8988T (cell line): ENCODE measurements around the gene ATXN10.
"Not testable (repeated sequence)": the region's sequence is repeated elsewhere in the genome, so short reads cannot be mapped to it uniquely, and the experiment has no call there.

Experiments
- DNase-seq: peaks from one replicate; pipeline ENCODE4 v3.0.0; 2011

Gene ATXN10, protein sequence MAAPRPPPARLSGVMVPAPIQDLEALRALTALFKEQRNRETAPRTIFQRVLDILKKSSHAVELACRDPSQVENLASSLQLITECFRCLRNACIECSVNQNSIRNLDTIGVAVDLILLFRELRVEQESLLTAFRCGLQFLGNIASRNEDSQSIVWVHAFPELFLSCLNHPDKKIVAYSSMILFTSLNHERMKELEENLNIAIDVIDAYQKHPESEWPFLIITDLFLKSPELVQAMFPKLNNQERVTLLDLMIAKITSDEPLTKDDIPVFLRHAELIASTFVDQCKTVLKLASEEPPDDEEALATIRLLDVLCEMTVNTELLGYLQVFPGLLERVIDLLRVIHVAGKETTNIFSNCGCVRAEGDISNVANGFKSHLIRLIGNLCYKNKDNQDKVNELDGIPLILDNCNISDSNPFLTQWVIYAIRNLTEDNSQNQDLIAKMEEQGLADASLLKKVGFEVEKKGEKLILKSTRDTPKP

DNA sequence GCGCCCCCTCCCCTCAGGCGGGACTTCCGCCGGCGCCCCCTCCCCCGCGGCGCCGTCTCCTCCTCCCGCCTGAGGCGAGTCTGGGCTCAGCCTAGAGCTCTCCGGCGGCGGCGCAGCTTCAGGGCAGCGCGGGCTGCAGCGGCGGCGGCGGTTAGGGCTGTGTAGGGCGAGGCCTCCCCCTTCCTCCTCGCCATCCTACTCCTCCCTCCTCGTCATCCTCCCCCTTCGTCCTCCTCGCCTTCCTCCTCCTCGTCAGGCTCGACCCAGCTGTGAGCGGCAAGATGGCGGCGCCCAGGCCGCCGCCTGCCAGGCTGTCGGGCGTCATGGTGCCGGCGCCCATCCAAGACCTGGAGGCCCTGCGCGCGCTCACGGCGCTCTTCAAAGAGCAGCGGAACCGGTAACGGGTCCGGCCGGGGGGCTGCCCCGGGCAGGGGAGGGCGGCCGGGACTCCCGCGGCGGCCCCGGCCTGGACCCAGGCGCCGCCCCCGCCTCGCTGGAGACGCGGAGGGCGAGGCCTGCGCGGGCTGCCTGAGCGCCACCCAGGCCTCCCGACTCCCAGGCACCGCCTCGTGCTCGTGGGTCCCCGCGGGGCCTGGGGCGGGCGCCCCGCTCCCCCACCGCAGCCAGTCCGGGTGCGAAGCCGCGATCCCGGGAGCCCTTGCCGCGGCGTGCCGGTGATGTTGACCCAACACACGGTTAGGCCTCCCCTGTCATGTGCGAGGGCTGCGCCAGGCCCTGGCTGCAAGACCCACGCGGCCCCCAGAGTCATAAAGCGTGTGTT lies at the start of gene ATXN10:
TSS of gene ATXN10 (plus strand) at position 52 of the 781 bp plus-strand sequence. CDS start at position 282, 230 bp downstream.
- peak; percentile 43 for DNase-seq

DNA sequence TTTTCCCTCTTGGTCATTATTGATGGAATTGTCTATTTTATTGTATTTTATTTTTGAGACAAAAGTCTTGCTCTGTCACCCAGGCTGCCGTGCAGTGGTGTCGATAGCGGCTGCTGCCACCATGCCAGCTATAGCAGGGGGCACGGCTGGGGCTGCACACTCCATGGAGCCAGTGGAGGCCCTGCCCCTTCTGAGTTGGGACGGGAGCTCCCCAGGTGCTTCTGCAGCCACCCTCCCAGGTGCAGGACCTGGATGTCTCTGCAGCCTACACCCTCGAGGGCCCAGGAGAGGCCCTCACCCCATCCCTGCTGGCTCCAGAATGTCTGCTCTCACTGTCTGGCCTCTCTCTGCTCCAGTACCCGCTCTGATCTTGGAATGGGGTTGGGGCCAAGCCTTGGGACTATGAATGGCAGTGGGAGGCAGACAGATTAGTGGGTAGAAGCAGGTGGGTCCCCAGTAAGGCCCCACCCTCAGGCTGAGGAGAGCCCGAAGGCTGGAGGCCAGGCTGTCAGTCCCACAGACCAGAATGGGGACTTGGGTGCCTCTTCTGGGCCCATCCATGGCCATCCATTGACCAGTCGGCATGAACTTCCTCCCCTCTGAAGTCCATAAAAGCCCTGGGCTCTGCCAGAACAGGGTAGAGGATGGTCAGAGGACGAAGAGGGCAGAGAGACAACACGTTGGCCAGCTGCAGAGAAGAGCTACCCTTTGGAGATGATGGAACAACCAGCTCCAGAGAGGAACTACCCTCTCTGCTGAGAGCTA lies 49.6 kb upstream of the ATXN10 start:
- DNase-seq, result no peak

DNA sequence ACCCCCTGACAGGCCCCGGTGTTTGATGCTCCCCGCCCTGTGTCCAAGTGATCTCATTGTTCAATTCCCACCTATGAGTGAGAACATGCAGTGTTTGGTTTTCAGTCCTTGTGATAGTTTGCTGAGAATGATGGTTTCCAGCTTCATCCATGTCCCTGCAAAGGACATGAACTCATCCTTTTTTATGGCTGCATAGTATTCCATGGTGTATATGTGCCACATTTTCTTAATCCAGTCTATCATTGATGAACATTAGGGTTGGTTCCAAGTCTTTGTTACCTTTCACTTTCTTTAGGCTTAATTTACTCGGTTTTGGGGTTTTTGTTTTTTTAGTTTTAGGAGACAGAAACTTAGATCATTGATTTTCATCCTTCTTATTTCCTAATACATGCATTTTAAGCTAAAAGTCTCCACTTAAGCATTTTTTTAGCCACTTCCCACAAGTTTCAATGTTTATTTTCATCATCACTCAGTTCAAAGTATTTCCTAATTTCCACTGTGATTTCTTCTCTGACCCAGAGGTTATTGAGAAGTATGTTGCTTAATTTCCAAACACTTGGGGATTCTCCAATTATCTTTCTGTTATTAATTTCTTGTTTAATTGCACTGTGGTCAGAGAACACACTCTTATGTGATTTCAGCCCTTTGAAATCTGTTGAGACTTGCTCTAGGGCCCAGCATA lies 48.0 kb upstream of the ATXN10 start:
- DNase-seq, result not testable (repeated sequence)

DNA sequence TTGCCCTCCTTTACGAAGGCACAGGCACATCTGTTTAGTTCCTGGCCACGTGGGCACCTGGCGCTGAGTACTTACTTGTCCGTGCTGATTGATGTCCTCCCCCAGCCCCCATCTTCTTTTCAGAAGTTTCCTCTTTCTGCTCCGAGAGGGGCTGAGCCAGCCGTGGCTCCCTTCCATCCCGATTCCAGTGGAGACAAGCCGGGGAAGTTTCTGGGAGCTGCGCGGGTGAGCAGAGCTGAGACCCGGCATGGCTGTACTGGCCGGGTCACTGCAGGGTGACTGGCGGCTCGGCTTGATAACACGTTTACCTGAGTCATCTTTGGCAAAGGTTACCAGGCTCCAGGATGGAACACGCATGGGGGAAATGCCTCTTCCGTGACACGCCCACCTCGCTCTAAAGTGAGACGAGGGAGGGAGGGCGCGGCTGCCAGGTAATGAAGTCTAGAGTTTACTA lies 45.4 kb upstream of the ATXN10 start:
- no peak for DNase-seq

DNA sequence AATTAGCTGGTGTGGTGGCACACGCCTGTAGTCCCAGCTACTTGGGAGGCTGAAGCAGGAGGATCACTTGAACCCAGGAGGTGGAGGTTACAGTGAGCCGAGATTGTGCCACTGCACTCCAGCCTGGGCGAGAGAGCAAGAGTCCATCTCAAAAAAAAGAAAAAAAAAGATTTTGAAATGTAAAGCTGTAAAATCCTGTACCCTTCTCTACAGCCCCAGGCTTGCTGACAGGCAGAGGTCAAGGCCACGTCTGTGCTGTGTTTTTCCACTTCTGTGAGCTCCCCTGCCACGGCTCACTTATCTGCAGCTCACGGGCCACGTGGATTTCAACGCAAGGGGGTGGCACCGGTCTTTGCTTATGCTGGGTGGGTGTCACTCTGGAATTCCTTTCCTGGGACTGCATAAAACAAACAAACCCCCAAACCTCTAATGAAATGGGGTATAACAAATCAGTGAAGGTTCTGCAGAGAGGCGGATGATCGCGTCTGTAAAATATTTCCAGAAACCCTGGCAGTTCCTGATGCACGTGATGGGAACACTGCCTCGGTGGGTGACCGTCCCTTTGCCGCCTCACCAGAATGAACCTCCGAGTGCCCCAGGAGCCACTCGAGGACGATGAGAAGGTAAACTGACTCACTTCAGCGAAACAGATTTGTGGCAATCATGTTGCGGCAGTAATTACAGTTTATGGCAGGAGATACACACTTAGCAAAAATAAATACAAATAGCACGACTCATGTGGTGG lies 44.0 kb upstream of the ATXN10 start:
- DNase-seq, result no peak

DNA sequence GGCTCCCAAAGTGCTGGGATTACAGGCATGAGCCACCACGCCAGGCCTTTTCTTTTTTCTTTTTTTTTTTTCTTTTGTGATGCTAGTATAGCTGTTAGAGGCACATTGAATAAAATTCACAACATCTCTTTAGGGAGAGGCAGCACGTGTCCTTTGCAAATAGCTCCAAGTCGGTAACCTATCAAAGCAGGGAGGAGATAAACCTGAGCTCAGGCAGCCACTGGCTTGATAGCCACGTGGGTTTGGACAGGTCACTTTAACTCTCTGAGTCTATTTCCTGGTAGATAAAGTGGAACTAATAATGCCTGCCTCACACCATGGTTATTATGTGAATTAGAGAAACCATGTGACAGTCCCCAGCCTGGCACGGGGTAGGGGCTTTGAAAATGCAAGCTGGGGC lies 43.1 kb upstream of the ATXN10 start:
- no peak for DNase-seq

DNA sequence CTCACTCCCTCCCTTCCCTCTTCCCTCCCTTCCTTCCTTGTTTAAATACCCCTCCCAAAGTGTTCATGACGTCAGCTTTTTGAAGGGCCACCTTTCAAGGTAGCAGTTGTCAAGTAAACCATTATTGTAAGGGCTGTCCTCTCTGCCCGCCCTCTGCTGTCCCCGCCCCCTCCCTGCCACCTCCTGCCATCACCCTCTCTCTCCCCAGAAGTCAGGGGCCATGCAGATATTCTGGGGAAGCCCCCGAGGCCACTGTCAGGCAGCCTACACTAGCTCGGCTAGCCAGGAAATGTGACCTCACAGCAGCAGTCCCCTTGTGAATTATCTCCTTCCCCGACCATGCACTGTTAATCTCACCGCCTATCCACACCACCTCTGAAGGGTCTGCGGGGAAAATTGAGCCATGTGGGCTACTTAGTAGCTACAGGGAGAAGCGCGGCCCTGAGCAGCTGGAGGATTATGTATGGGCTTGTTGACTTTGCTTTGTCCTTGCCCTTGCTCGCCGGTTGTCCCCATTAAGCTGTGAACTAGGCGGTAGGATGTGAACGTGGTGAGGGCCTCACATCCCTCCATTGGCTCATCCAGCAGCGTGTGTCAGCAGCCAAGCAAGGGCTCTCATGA lies 42.1 kb upstream of the ATXN10 start:
- DNase-seq, result no peak

DNA sequence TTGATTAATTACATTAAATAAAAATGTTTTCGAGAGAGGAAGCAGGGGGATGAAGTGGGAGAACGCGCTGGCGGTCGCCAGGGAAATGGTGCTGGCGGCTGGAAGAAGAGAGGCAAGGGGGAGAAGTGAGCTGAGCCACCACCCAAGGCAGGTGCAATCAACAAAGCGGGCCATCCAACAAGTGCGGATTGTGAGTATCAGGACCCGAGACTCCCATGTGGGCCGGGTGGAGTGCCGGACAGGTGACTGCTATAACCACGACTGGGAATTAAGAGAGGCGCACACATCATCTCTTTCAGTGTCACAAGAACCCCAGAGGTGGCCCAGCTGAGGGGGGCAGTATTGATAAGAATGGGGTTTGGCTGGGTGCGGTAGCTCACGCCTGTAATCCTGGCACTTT lies 41.2 kb upstream of the ATXN10 start:
- DNase-seq, result no peak

DNA sequence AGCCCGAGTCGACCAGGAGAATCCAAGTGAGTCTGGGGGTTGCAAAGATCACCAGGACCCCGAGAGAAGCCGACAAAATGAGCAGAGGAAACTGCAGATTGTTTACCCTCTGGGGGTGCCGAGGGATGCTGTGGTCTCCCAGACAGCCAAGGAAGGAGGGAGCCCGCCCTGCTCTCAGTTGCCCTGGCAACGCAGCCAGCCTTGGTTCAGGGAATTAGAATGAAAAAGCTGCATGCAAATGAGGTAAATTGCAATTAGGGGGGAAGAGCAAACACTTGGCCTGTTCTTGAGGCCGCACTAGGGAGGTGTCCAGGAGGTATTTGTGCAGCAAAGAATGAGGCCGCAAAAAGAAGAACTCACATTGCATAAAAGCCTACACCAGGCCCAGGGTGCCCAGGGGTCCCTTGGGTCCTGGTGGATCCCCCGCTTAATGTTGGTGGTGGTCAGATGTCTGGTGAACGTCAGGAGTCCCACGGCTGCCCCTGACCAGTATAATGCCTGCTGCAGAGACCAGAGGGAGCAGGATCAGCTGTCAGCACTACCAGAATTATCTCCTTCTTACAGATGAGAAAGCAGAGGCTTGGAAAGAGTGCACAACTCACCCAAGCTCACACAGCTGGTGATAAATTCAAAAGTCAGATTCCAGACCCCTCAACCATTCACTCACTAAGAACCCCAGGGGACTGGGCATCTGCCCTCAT lies 40.3 kb upstream of the ATXN10 start:
- DNase-seq, result no peak

DNA sequence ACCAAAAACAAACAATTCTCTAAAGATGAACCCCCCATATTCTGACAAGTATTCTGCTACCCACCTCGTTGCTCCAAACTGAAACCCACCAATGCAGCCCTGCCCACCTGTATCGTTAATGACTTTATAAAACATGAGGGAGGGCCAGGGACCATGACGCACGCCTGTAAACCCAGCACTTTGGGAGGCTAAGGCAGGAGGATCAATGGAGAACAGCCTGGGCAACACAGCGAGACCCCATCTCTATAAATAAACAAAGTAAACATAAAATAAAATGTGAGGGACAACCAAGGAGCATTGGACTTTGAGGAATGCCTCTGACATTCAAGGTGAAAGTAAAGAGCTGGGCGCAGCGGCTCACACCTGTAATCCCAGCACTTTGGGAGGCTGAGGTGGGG lies 39.8 kb upstream of the ATXN10 start:
- DNase-seq, result no peak

DNA sequence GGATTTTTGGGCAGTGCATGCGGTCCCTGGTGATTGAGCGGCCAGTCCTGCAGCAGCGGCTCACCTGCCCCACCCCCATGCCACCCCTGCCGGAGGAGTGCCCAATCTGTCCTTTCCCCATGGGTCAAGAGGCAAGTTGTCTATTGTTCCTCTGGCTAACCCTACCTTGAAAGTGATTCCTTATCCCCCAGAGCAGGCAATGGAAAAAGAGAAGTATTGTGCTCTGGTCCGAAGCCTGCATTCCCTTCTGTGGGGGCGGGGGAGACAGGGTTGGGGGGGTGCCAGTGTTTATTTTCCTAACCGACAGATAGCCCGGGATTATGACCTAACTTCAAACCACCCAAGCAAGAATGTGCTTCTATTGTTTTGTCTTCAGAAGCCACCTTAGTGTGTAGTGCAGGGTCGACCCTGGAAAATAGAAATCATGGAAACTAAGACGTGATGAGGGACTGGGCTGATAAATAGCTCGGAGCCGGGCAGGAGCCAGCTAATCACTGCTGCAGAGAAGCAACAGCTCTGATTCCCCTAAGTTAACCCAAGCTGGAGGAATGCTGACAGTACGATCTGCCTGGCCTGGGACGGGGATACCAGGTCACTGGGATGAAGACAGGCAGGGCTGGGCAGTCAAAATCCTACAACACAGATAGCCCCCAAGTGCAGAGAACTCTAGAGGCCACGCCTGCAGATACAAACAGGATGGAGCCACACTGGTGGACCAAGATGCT lies 38.7 kb upstream of the ATXN10 start:
- DNase-seq, result no peak

DNA sequence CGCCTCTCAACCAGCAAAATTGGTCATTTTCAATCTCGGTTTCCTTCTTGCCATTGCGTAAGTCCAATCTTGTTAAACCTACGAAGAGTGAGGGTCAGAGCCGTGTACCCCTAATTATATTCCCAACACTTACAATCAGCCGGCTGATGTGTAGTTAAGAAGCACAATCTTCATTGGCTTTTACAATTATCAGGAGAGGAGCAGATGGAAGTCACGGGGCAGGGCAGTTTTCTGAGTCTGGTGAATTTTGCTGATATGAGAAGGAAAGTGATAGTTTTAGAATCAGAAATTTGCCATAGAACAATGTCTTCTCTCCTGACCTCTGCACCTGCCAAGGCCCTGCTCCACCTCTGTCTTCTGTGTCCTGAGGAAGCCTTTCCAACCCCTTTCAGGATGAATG lies 35.0 kb upstream of the ATXN10 start:
- DNase-seq, result no peak

DNA sequence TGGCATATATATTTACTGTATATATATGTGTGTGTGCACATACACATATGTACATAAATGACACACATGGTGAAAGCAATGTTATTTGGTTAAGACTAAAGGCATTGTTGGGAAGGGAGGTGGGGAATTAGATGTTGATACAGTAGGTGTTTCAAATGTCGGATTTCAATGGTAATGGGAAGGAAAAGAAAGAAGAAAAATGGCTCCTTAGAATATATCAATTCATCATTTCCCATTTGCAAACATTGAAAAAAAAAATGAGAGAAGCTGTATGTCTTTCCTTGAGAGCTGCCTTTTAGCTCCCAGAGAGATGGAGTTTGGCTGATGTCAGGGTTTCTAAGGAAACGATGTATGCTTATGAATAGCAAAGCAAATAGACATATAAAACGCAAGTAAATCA lies 33.4 kb upstream of the ATXN10 start:
- DNase-seq, result no peak

DNA sequence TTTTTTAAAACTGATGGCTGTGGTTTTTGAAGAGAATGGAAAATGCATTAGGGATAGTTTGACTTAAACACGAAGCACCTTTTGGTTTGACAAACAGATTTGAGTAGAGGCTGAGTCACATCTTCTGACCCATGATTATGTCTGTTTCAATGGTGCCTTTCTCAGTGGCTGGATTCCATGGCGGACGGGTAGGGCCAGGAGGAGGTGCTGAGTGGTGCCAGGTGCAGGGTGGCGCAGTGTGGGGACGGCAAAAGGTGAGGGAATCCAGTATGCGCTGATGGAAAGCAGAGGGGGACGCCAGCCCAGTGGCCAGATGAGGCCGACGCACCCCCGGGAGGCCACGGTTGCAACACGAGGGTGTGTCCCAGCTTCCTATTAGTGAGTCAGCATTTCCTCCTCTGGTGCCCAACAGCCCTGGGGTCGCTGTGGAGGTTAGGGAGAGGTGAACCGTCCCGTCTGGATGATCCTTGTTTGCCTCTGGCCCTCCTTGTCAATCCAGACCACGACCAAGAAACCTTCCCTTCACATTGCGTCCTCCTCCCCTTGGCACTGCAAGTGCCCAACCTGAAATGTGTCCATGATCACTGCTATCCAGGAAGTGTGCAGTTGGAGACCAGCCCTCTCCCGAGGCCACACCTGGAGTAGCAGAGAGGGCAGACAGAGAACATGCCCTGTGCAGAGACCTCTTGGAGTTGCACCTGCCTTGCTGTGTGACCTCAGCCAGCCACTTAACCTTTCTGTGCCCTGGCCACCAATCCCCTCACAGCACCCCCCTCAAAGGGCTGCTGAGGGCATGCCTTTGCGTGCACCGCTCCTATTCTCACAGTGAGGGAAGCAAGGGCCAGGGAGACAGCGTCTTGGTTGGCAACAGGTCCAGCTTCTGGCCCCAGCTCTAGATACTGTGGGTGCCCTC lies 32.5 kb upstream of the ATXN10 start:
- DNase-seq, result peak; percentile 59

DNA sequence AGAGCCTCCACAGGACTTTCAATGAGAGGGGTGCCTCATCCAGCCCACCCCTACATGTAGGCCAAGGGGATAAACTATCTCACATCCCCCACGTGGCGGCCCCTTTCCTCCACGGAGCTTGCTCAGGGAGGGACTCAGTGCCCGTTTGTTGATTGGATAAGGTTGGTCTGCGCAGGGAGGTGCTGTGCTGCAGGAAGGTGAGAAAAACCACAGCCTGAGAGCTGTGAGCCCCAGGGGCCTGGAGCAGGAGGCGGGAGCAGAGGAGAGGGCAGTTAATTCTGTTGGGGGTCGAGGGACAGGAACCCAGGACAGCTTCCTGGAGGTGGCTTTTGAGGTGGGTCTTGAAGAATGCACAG lies 31.9 kb upstream of the ATXN10 start:
- no peak for DNase-seq

DNA sequence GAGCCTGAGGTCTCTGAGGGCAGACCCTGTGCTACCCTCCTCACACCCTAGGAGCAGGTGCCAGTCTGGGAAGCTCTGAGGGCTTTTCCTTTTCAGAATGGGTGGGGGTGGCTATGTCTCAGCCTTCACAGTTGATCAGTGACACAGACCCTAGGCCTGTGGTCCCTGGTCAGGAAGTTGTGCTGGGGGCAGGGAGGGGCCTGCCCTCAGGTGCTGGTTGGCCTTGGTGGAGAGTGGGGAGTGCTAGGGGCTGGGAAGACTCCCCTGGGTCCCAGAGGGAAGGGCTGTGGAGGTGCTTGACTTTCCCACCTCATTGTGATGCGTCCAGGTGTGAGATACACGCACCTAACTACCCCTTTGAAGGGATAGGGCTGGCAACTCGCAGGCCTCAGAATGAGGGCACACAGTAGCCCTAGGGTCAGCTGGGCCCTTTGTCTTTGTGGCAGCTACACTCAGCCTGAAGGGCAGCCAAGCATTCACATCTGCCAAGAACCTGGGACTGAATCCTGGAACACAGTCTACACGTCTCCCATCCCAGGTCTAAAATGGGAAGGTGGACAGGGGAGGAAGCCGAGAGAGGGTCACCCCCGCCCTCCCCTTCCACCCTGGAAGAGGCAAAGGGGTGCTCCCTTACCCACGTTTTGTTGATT lies 31.2 kb upstream of the ATXN10 start:
- no peak for DNase-seq

DNA sequence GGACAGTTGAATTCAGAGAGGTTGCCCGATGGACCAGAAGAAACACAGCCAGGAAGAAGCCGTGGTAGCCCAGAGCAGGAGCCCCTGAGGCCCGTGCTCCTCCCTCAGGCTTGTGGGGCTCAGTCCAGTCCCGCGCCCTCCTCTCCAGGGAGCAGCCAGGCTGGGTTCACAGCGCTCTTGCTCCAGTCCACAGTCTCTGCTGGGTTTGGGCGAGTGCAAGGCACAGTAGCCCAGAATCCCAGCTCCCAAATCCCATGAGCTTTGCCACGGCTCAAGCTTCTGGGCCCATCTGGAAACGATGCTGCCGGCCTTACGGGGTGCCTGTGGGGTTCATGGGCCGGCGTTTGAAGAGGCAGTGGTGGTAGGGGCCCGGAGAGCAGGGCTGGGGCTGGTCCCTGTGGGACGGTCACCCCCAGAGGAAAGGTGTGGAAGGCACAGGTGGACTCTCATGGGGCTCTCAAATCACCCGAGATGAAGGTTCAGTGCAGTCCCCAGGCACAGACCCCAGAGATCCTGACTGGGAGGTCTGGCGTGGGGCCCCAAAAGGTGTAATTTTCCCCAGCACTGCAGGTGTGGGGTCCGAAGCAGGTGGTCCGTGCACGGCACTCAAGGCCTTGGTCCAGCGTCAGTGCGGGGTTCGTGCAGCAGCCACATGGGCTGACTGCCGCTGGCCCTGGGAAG lies 30.6 kb upstream of the ATXN10 start:
- no peak for DNase-seq

DNA sequence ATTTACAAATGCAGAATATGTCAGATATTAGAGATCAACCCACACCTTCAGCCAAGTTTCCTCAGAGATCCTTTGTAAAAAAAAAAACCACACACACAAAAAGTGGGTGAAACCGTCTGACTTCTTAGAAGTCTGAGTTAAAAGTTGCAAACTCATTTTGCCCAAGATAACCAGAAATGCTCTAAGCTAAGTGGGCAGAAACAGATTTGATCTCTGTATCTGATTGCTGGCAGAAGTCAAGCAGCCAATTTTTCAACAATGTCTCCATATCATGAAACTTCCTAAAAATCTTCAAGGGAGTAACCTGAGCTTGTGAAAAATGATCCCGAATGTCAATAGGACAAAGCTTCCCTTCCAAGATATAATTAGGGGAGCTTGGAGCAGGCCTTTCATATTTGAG lies 28.6 kb upstream of the ATXN10 start:
- no peak for DNase-seq
